Ascending aorta (tissue), 2 donors: ENCODE measurements around the gene AMDHD2. TPM values are rescaled to one million over a fixed set of nuclear protein-coding genes. Genes with fewer than 3 reads are reported as not detected.

Source experiments
- DNase-seq, 2 donors: peaks; one replicate each; pipeline ENCODE4 v3.0.0-alpha.2; 2019; ENCODE audit warnings: low spot score in 2 of 2
- H3K27ac ChIP-seq, 2 donors: fragments of 200-600 bp; sonication (generic); one replicate each; pipeline ENCODE4 v1.5.1; 2016 to 2017; ENCODE audit warnings: mild to moderate bottlenecking in 1 of 2
- H3K27me3 ChIP-seq: fragments of 200-600 bp; sonication (generic); one replicate; pipeline ENCODE4 v1.5.1; 2017
- H3K36me3 ChIP-seq, 2 donors: fragments of 200-600 bp; sonication (generic); one replicate each; pipeline ENCODE4 v1.5.1; 2016
- H3K4me1 ChIP-seq, 2 donors: fragments of 200-600 bp; sonication (generic); one replicate each; pipeline ENCODE4 v1.5.1; 2016 to 2017; ENCODE audit warnings: mild to moderate bottlenecking in 1 of 2
- H3K4me3 ChIP-seq, 2 donors: fragments of 200-600 bp; sonication (generic); one replicate each; pipeline ENCODE4 v1.5.1; 2016 to 2017; ENCODE audit warnings: mild to moderate bottlenecking in 1 of 2
- H3K9me3 ChIP-seq, 2 donors: fragments of 200-600 bp; sonication (generic); one replicate each; pipeline ENCODE4 v1.5.1; 2016
- intact Hi-C: fragments of 100-400 bp; cut with DNase I; formaldehyde crosslinking; loops from one replicate; pipeline ENCODE4 v1.15.1; 2023
- total RNA-seq: library from RNA; depleted of rRNA; stranded (reverse); fragments of >200 nt; gene quantifications from one replicate; pipeline ENCODE4 v1.1.0, GENCODE V29; 2016
- TF ChIP-seq, protein P1 (sequence below), 3 experiments: fragments of 200-600 bp in 2 of 3; fragments of 450-650 bp in 1 of 3; sonication (generic) in 2 of 3; IDR thresholded peaks; one replicate each; pipeline ENCODE4 v1.5.1; 2016 to 2019; ENCODE audit warnings: antibody characterized with exemption in 3 of 3, mild to moderate bottlenecking in 1 of 3, moderate library complexity in 1 of 3

The AMDHD2 gene
- total RNA-seq, 1 donor from 2014 or later: 16.1 TPM

DNA sequence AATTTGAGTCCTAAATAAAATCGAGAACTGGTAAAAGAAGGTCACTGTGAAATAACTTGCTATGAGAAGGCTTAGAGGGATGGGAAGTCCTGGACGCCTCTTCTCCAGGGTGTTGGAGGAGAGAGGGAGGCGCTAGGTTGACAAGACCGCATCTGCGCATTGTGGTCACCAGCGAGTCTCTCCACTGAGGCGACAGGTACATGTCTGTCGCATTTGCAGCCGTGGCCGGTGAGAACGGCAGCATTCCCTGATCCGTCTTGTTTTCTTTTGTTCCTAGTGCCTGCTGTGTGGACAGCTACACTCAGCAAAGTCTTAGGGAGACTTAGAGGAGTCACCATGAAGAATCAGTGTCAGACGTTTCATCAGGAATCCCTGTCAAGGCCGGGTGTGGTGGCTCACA is 14.5 kb upstream of the AMDHD2 start:
- DNase-seq: no peak
- no peaks in the 10 kb centered on the region for H3K9me3 ChIP-seq
- no peak overlapping the region for H3K27ac ChIP-seq
- no peak overlapping the region for H3K4me3 ChIP-seq
- no peaks in the 10 kb centered on the region for H3K36me3 ChIP-seq
- no peaks in the 10 kb centered on the region for H3K27me3 ChIP-seq
- intact Hi-C loops: no loop called here
- peaks cover 0 to 7% of the 10 kb centered on the region in 2 donors for H3K4me1 ChIP-seq
- TF ChIP-seq, protein P1, sequence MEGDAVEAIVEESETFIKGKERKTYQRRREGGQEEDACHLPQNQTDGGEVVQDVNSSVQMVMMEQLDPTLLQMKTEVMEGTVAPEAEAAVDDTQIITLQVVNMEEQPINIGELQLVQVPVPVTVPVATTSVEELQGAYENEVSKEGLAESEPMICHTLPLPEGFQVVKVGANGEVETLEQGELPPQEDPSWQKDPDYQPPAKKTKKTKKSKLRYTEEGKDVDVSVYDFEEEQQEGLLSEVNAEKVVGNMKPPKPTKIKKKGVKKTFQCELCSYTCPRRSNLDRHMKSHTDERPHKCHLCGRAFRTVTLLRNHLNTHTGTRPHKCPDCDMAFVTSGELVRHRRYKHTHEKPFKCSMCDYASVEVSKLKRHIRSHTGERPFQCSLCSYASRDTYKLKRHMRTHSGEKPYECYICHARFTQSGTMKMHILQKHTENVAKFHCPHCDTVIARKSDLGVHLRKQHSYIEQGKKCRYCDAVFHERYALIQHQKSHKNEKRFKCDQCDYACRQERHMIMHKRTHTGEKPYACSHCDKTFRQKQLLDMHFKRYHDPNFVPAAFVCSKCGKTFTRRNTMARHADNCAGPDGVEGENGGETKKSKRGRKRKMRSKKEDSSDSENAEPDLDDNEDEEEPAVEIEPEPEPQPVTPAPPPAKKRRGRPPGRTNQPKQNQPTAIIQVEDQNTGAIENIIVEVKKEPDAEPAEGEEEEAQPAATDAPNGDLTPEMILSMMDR (IDR thresholded peaks at IDR 0.05): no peak

DNA sequence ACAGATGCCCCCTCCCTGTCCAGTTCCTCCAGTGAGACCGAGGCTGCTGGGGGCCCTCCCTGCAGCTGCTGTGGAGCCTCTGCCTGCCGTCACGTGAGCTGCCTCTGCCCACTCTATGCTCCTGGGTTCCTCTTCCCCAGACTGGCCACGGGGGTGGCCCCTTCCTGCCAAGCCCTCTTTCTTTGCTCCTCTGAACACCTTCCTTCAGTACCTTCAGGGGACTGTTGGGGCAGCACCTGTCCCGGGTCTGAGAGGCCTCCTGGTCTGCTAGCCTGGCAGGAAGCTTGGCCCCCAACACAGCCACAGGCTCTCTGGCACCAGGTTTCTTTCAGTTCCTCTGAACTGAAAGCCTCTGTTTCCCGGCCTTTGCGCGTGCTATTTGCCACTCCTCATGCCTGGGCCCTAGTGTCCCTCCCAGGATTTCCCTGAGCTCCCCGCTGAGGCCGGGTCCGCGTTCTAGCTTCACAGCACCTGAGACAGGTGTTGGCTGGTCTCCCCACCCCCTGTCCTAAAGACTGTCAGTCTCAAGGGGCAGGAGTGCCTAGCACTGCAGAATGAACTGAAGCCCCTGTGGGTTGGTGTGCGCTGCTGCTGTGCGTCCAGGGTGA is 13.0 kb upstream of the AMDHD2 start:
- Histone ChIP-seq H3K27me3 (no peaks in the 10 kb centered on the region), H3K4me1 (no peaks in the 10 kb centered on the region), H3K27ac (peak overlapping the region in 1 of 2 donors; percentile 21), H3K9me3 (no peaks in the 10 kb centered on the region), H3K4me3 (no peak overlapping the region), H3K36me3 (no peaks in the 10 kb centered on the region)
- TF ChIP-seq, protein P1 (IDR thresholded peaks at IDR 0.05): no peak
- intact Hi-C loops: no loop called here
- no peak for DNase-seq

DNA sequence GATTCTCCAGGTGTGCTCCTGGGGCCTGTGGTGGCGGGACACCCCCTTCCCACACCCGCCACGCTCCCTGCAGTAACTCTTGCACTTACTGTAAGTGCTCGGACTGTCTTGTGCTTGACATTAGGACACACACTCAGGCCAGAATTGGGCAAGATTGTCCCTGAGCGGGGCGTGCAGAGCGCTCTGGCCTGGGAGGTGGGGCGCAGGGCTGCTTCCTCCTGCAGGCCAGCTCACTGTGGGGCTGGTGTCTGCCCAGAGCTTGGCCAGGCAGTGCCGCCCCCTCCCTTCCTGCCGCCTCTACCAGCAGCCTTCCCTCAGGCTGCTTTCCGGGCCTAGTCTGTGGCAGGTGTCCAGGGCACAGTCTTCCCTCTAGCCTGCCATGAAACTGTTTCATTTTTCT is 12.5 kb upstream of the AMDHD2 start:
- DNase-seq: no peak
- TF ChIP-seq, protein P1 (IDR thresholded peaks at IDR 0.05): no peak
- no peak overlapping the region for H3K4me3 ChIP-seq
- H3K9me3 ChIP-seq: no peaks in the 10 kb centered on the region
- intact Hi-C loops: no loop called here
- no peaks in the 10 kb centered on the region for H3K36me3 ChIP-seq
- no peaks in the 10 kb centered on the region for H3K27me3 ChIP-seq
- peak overlapping the region in 1 of 2 donors; percentile 21 for H3K27ac ChIP-seq
- H3K4me1 ChIP-seq: peaks cover 0 to under 1% of the 10 kb centered on the region in 2 donors

DNA sequence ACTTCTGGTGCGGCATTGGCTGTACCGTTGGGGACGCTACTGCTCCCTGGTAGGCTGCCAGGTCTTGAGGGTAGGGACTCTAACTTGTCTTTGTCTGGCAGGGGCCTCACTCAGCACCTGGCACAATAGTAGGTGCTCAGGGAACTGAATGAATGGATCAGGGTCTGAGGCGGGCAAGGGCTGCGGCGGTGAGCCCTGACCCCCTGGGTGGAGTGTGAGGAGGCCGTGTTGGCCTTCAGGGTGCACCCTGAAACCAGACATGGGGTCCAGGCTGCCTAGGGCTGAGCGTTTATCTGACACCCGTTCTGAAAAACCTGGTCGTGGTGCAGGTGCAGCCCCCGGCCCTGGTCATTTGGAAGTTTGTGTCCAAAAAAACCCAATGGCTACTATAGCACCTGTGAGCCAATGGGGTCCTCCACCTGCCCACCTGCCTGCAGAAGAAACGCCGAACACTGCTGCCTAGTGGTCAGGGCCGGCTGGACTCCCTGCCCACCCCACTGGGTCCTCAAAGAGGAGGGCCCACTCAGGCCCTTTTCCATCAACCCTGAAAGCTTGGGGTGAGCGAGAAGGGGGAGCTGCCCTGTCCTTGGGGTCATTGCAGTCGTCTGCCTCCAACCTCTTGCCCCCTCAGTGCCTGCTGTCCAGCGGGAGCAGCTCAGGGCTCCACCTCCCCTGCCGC is 11.3 kb upstream of the AMDHD2 start:
- peaks cover 0 to 7% of the 10 kb centered on the region in 2 donors for H3K4me1 ChIP-seq
- no peak overlapping the region for H3K4me3 ChIP-seq
- TF ChIP-seq, protein P1 (IDR thresholded peaks at IDR 0.05): no peak
- H3K27me3 ChIP-seq: no peaks in the 10 kb centered on the region
- no peaks in the 10 kb centered on the region for H3K36me3 ChIP-seq
- intact Hi-C loops: no loop called here
- no peak for DNase-seq
- no peak overlapping the region for H3K27ac ChIP-seq
- H3K9me3 ChIP-seq: no peaks in the 10 kb centered on the region

DNA sequence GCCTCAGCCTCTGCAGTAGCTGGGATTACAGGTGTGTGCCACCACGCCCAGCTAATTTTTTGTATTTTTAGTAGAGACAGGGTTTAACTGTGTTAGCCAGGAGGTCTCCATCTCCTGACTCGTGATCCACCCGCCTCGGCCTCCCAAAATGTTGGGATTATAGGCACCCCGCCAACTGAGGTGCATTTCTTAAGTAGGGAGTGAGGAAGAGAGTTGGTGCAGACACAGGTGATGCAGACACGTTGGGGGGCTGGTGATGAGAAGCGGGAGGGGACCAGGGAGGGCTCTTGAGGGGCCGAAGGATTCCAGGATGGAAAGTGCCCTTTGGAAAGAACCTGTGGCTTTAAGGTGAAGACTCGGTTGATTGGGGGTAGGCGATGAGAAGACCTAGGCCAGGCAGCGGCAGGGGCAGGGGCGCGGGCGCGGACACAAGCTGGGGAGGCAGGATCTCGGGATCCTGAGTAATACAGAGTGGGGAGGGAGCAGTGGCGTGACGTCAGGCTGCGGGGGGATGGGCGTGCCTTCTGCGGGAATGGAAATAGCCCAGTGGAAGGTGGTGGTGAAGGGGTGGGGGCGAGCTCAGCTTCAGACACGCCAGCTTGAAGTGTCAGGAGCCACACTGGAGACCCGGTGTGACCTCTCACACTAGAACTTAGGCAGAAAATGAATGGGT is 8.9 kb upstream of the AMDHD2 start:
- intact Hi-C loops: loop anchor here (5.0 to 10.0 kb wide), 3 partner anchors 244 to 546 kb away; partner anchors contain the start of genes ELOB, RNF151, RNPS1 and RPS2
- H3K27ac ChIP-seq: no peak overlapping the region
- H3K27me3 ChIP-seq: no peaks in the 10 kb centered on the region
- H3K4me1 ChIP-seq: peaks cover 4 to 20% of the 10 kb centered on the region in 2 donors
- peak in 1 of 2 donors; percentile 86 for DNase-seq
- no peaks in the 10 kb centered on the region for H3K36me3 ChIP-seq
- H3K4me3 ChIP-seq: no peak overlapping the region
- TF ChIP-seq, protein P1 (IDR thresholded peaks at IDR 0.05): no peak
- H3K9me3 ChIP-seq: no peaks in the 10 kb centered on the region
